ENCODE measurements around the gene STK39. TPM values are rescaled to one million over a fixed set of nuclear protein-coding genes. Genes with fewer than 3 reads are reported as not detected.
A peak's percentile ranks its signal among the peaks of the same experiment; 100 is the strongest.

STK39 gene
- total RNA-seq, 1 donor from 2014 or later, result 46.0 TPM

DNA sequence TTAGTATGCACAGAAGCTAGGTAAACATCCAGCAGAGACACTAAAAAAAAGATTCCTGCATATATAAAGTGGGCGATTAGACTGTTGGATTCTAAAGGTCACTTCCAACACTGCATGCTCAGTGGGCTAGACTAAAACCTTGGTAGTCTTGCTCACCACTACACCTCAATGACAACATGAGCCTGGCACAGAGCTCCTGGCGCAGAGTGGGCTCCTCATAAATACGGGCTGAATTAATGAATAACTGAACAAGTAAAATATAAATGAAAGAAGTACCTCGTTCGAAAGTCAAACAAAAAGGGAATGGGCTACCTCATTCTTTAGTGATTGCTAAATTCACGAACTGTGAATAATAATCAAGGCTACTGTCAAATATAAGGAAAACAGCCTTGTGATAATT lies 185.3 kb downstream of the STK39 start:
- TF ChIP-seq, protein P1, sequence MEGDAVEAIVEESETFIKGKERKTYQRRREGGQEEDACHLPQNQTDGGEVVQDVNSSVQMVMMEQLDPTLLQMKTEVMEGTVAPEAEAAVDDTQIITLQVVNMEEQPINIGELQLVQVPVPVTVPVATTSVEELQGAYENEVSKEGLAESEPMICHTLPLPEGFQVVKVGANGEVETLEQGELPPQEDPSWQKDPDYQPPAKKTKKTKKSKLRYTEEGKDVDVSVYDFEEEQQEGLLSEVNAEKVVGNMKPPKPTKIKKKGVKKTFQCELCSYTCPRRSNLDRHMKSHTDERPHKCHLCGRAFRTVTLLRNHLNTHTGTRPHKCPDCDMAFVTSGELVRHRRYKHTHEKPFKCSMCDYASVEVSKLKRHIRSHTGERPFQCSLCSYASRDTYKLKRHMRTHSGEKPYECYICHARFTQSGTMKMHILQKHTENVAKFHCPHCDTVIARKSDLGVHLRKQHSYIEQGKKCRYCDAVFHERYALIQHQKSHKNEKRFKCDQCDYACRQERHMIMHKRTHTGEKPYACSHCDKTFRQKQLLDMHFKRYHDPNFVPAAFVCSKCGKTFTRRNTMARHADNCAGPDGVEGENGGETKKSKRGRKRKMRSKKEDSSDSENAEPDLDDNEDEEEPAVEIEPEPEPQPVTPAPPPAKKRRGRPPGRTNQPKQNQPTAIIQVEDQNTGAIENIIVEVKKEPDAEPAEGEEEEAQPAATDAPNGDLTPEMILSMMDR (conservative IDR thresholded peaks at IDR 0.05; ENCODE audit: low read depth, low read length), result no peak
- H3K4me3 ChIP-seq (ENCODE audit: low read depth, low read length), result no peak overlapping the region
- peak; percentile 43 for DNase-seq (ENCODE audit: low read depth)

DNA sequence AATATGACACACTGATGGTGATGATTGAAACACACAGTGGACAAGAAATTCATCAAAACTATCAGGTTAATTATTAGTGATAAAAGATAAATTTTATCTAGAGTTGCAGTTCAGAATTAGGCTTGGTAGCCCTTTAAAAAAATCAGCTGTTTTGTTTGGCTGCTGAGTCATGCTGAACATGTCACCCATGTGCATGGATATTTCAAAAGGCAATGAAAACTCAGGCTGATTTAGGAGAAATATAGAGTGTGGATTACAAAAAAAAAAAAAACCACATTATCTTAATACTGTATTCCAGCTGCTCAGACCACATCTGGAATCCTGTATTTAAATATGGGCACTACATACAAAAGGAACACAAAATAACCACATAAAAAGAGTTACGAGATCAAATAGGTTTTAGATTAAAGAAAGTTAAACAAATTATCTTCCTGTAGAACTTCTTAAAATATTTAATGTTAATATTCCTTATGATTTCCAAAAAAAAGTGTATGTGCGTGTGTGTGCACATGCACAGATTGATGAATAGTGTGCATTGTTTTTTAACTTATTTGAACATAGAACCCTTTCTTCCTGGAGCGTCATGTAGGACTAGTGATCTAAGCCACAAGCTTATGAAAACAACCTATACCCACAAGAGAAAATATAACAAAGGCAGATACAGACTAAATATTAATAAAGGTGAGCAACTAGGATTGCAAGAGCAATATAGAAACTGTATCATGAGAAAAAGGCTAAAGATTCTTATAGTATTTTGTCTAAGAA lies 186.2 kb downstream of the STK39 start:
- no peak for DNase-seq (ENCODE audit: low read depth)

DNA sequence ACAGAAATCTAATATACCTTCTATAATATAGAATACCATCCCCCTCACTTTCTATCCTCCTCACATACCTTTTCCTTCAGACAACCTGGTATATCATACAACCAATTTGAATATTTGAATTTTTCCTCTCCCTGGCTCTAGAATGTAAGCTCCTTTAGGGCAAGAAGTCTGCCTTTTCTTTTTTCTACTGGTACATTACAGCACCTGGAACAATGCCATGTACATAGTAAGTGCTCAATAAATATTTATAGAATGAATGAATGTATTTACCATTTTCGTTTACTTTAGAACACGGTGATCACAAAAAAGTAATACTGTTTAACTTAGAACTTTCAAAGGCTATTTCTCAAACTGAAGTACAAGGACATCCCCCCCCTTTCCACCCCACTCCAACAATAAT lies 187.6 kb downstream of the STK39 start:
- no peak overlapping the region for H3K4me3 ChIP-seq (ENCODE audit: low read depth, low read length)
- no peak for DNase-seq (ENCODE audit: low read depth)
- TF ChIP-seq, protein P1 (conservative IDR thresholded peaks at IDR 0.05; ENCODE audit: low read depth, low read length), result no peak

More for the DNA sequence above, 186.2 kb downstream of the STK39 start:
- no peak overlapping the region for H3K4me3 ChIP-seq (ENCODE audit: low read depth, low read length)
- TF ChIP-seq, protein P1 (conservative IDR thresholded peaks at IDR 0.05; ENCODE audit: low read depth, low read length), result no peak

DNA sequence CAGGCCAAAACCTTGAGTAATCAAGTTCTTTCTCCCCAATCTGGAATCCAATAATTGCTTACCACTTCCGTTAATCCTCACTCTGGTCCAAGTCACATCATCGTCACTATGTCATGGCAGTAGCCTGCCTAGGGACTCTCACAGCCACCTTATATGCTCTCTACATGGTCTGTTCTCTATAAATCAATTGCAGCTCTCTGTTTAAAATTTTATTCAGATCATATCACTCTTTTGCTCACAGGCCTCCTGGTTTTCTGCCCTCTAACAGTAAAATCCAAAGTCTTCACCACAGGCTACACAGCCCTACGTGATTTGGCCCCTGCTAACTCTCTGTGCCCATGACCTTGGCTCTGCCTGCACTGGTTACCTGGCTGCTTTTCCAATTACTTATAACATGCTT lies 188.7 kb downstream of the STK39 start:
- TF ChIP-seq, protein P1 (conservative IDR thresholded peaks at IDR 0.05; ENCODE audit: low read depth, low read length), result no peak
- no peak for DNase-seq (ENCODE audit: low read depth)
- no peak overlapping the region for H3K4me3 ChIP-seq (ENCODE audit: low read depth, low read length)

DNA sequence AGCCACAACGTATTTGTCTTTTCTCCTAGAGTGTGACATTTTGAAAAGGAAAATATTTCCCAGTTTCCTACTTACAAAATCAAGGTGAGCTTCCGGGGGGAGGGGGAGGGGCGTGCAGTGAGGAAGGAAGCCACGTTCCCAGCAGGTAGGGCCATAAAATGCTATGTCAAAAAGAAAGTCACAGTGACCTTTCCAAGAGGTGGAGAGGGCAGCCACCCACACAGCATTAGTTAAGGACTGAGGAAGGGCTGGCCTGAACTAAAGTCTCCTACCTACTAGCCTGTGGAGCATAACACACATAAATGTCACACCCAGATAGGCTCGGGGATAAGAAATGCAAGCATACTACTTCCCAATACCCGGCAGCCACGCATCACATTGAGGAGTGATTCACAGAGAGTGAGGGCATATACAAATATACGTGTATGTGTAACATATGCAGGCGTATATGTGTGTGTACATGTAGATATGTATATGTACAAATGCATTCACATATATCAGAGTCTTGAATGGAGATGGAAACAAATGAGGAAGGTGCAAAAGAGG lies 191.1 kb downstream of the STK39 start:
- DNase-seq (ENCODE audit: low read depth), result no peak
- TF ChIP-seq, protein P1 (conservative IDR thresholded peaks at IDR 0.05; ENCODE audit: low read depth, low read length), result no peak
- no peak overlapping the region for H3K4me3 ChIP-seq (ENCODE audit: low read depth, low read length)

DNA sequence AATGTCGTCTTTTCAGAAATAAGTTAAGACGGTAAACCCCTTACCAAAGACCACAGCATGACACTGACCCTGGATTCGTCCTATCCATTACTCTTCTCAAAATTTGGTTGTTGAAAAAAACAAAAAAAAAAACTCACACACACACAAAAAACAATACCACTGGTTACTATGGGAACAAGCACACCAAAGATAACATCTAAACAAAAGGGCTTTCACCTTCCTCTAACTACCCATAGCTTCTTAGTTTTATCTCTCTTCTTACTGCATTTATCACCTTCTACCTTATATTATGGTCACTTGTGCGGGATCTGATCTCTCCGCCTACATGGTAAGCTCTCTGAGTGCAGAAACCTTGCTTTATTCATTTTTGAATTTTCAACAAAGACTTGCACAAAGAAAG lies 192.7 kb downstream of the STK39 start:
- no peak overlapping the region for H3K4me3 ChIP-seq (ENCODE audit: low read depth, low read length)
- no peak for DNase-seq (ENCODE audit: low read depth)
- TF ChIP-seq, protein P1 (conservative IDR thresholded peaks at IDR 0.05; ENCODE audit: low read depth, low read length), result no peak

DNA sequence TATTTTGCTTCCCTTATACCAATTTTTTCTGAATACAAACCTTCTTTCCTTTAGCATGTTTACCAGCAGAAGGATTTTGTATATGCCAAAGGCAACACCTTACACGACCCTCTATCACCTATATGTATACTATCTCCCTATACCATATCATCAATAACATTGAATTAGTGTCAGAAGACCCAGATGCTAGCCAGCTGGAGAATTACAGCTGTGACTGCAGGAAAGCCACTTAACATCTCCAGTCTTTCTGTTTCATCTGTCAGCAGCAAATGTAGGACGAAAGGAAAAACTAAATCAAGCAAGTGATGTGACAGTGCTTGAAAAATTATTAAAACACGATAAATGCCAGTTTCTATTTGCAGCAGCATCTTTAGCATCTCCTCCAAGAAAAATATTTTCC lies 193.7 kb downstream of the STK39 start:
- no peak overlapping the region for H3K4me3 ChIP-seq (ENCODE audit: low read depth, low read length)
- TF ChIP-seq, protein P1 (conservative IDR thresholded peaks at IDR 0.05; ENCODE audit: low read depth, low read length), result no peak
- no peak for DNase-seq (ENCODE audit: low read depth)
